GM12891 (cell line): ENCODE measurements around the gene SKIC8.

Source experiments
- DNase-seq: peaks from one replicate; pipeline ENCODE4 v3.0.0; 2011; ENCODE audit warnings: low spot score; ENCODE audit not compliant: insufficient read length
- FAIRE-seq: peaks from 2 replicates; lab custom pipeline; 2011; peaks lifted over from hg19 to GRCh38; lab: Jason Lieb, UNC
- PAX5 ChIP-seq: IDR thresholded peaks from 2 replicates; pipeline ENCODE4 v1.6.1; 2011; ENCODE audit warnings: low read length, moderate library complexity, mild to moderate bottlenecking; ENCODE audit not compliant: insufficient read depth, severe bottlenecking
- POLR2A ChIP-seq: IDR thresholded peaks from 2 replicates; pipeline ENCODE4 v1.6.1; 2011; ENCODE audit warnings: low read depth, low read length, control low read depth
- POLR2AphosphoS5 ChIP-seq: IDR thresholded peaks from 2 replicates; pipeline ENCODE4 v1.6.1; 2011; ENCODE audit warnings: low read depth, low read length, control low read depth
- POU2F2 ChIP-seq: IDR thresholded peaks from 2 replicates; pipeline ENCODE4 v1.6.1; 2011; ENCODE audit warnings: low read depth, mild to moderate bottlenecking, control low read depth, low read length, moderate library complexity
- SPI1 ChIP-seq: IDR thresholded peaks from 2 replicates; pipeline ENCODE4 v1.6.1; 2011; ENCODE audit warnings: low read depth, low read length, control low read depth
- TAF1 ChIP-seq: IDR thresholded peaks from 2 replicates; pipeline ENCODE4 v1.6.1; 2011; ENCODE audit warnings: low read depth, low read length, control low read depth

Gene SKIC8

GRCh38 chr15:78313383-78313782, 14.0 kb upstream of the SKIC8 start:
- DNase-seq (no peak), FAIRE-seq (no peak)
- no peak for TF ChIP-seq SPI1

GRCh38 chr15:78312957-78313356, 13.5 kb upstream of the SKIC8 start:
- DNase-seq (no peak), FAIRE-seq (no peak)
- TF ChIP-seq TAF1 (no peak), POLR2A (no peak), POLR2AphosphoS5 (no peak), POU2F2 (no peak), SPI1 (no peak), PAX5 (no peak)

GRCh38 chr15:78312536-78312935, 13.1 kb upstream of the SKIC8 start:
- DNase-seq (no peak), FAIRE-seq (no peak)
- TF ChIP-seq SPI1 (no peak), POLR2AphosphoS5 (no peak), POU2F2 (no peak)

GRCh38 chr15:78311292-78311691, 11.9 kb upstream of the SKIC8 start:
- DNase-seq (no peak), FAIRE-seq (no peak)
- TF ChIP-seq POLR2A (no peak), TAF1 (no peak), PAX5 (no peak), POLR2AphosphoS5 (no peak), POU2F2 (no peak), SPI1 (no peak)

- DNase-seq = peak; percentile 47
- no peak for TF ChIP-seq PAX5
- FAIRE-seq = peak; percentile 73
These were observed 9.1 kb upstream of the SKIC8 start for GRCh38 chr15:78308422-78309032.

- TF ChIP-seq PAX5 = no peak
- TF ChIP-seq POU2F2 = no peak
- TF ChIP-seq POLR2AphosphoS5 = no peak
These were observed 8.6 kb upstream of the SKIC8 start for GRCh38 chr15:78307976-78308375.

GRCh38 chr15:78306176-78306774, 6.9 kb upstream of the SKIC8 start:
- TF ChIP-seq POLR2A (no peak), POLR2AphosphoS5 (no peak), POU2F2 (no peak), SPI1 (no peak), PAX5 (no peak), TAF1 (no peak)
- FAIRE-seq (no peak), DNase-seq (no peak)

More at GRCh38 chr15:78307976-78308375, 8.6 kb upstream of the SKIC8 start:
- DNase-seq = no peak
- FAIRE-seq = no peak

GRCh38 chr15:78304216-78305066, 5.0 kb upstream of the SKIC8 start:
- TF ChIP-seq POLR2A (no peak), SPI1 (no peak), TAF1 (no peak)
- DNase-seq = no peak
- FAIRE-seq = no peak

- no peak for DNase-seq
- no peak for TF ChIP-seq TAF1
- no peak for FAIRE-seq
These were observed 3.3 kb upstream of the SKIC8 start for GRCh38 chr15:78302579-78303312.

GRCh38 chr15:78301828-78302227, 2.4 kb upstream of the SKIC8 start:
- FAIRE-seq (no peak), DNase-seq (no peak)
- no peak for TF ChIP-seq POLR2A
- no peak for TF ChIP-seq POLR2AphosphoS5

- FAIRE-seq = no peak
- DNase-seq = no peak
- TF ChIP-seq SPI1 = peak; percentile 30; the same call in 1 of the 2 replicates
- no peak for TF ChIP-seq POU2F2
- TF ChIP-seq POLR2AphosphoS5 = no peak
These were observed 1.9 kb upstream of the SKIC8 start for GRCh38 chr15:78301326-78301725.
